ENCODE measurements around the gene METTL23.

DNA sequence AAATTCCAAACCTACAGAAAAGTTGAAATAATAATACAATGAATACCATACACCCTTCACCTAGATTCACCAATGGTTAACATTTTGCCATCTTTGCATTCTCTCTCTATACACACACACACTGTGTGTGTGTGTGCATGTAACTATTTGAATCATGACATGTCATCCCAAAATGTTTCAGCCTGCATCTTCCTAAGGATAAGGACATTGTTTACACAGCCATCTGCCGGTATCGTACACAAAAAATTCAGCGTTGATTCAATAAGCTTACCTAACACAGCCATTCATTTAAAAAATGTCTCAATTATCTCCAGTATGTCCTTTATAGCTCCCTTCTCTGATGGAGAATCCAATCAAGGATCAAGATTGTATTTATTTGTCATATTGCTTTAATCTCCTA is 19.8 kb upstream of the METTL23 start:
- TF ChIP-seq, protein P1, sequence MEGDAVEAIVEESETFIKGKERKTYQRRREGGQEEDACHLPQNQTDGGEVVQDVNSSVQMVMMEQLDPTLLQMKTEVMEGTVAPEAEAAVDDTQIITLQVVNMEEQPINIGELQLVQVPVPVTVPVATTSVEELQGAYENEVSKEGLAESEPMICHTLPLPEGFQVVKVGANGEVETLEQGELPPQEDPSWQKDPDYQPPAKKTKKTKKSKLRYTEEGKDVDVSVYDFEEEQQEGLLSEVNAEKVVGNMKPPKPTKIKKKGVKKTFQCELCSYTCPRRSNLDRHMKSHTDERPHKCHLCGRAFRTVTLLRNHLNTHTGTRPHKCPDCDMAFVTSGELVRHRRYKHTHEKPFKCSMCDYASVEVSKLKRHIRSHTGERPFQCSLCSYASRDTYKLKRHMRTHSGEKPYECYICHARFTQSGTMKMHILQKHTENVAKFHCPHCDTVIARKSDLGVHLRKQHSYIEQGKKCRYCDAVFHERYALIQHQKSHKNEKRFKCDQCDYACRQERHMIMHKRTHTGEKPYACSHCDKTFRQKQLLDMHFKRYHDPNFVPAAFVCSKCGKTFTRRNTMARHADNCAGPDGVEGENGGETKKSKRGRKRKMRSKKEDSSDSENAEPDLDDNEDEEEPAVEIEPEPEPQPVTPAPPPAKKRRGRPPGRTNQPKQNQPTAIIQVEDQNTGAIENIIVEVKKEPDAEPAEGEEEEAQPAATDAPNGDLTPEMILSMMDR (conservative IDR thresholded peaks at IDR 0.05), result no peak
- no peak for TF ChIP-seq EZH2 (IDR thresholded peaks at IDR 0.05; ENCODE audit: low read depth)

All from PC-9 (cell line).